ENCODE data around the gene KIAA1328. TPM values are rescaled to one million over a fixed set of nuclear protein-coding genes. Genes with fewer than 3 reads are reported as not detected.
"Not testable (repeated sequence)": the region's sequence is repeated elsewhere in the genome, so short reads cannot be mapped to it uniquely, and the experiment has no call there.

The KIAA1328 gene
- total RNA-seq, 4 donors from 2014 or later: 3.4 to 8.3 (median 6.6) TPM

DNA sequence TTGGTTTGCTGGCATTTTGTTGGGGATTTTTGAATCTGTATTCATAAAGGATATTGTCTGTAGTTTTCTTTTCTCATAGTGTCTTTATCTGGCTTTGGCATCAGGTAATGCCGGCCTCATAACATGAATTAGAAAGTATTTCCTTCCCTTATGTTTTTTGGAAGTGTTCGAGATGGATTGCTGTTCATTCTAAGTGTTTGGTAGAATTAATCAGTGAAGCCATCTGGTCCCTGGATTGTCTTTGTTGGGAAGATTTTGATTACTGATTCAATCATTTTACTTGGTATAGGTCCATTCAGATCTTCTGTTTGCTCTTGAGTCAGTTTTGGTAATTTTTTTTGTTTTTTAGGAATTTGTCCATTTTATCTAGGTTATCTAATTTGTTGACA, 22.3 kb downstream of the KIAA1328 start:
- in situ Hi-C loops (cut with MboI; ENCODE audit: low sequenced_read_pairs in 4 of 4): no loop called here
- H3K36me3 ChIP-seq: no peaks in the 10 kb centered on the region

DNA sequence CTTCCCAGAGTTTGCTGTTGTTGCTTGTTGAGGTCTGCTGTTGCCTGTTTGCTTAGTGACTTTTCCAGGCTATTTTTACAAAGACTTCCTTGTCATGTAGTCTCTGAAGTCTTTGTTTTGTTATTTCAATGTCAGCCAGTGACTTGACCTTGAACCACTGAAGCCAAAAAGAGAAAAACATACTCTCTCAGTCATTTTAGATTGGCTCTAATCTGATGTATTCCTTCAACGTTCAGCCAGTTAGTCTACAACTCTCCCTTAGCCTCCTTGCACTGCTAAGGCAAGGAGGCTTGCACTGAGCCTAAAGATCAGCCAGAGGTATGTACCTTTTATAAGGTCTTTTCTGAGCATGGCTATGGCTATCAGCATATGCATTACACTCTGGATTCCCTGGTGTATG, 27.9 kb downstream of the KIAA1328 start:
- H3K36me3 ChIP-seq: no peaks in the 10 kb centered on the region
- TF ChIP-seq POLR2A (IDR thresholded peaks at IDR 0.05): no peak
- TF ChIP-seq, protein P1, sequence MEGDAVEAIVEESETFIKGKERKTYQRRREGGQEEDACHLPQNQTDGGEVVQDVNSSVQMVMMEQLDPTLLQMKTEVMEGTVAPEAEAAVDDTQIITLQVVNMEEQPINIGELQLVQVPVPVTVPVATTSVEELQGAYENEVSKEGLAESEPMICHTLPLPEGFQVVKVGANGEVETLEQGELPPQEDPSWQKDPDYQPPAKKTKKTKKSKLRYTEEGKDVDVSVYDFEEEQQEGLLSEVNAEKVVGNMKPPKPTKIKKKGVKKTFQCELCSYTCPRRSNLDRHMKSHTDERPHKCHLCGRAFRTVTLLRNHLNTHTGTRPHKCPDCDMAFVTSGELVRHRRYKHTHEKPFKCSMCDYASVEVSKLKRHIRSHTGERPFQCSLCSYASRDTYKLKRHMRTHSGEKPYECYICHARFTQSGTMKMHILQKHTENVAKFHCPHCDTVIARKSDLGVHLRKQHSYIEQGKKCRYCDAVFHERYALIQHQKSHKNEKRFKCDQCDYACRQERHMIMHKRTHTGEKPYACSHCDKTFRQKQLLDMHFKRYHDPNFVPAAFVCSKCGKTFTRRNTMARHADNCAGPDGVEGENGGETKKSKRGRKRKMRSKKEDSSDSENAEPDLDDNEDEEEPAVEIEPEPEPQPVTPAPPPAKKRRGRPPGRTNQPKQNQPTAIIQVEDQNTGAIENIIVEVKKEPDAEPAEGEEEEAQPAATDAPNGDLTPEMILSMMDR (IDR thresholded peaks at IDR 0.05 in 4 of 5, conservative IDR thresholded peaks at IDR 0.05 in 1 of 5): no peak
- H3K27ac ChIP-seq: no peak overlapping the region
- in situ Hi-C loops (cut with MboI; ENCODE audit: low sequenced_read_pairs in 4 of 4) (no loop called here), intact Hi-C loops (cut with DNase I; ENCODE audit: low total_unique reads) (no loop called here)
- H3K4me3 ChIP-seq: no peak overlapping the region
- no peaks in the 10 kb centered on the region for H3K27me3 ChIP-seq
- ATAC-seq (no peak), DNase-seq (no peak)
- no peaks in the 10 kb centered on the region for H3K9me3 ChIP-seq
- H3K4me1 ChIP-seq: peaks cover 0 to 10% of the 10 kb centered on the region in 2 donors

More for the DNA sequence above, 22.3 kb downstream of the KIAA1328 start:
- Histone ChIP-seq H3K4me3 (no peak overlapping the region), H3K27me3 (no peaks in the 10 kb centered on the region), H3K9me3 (no peaks in the 10 kb centered on the region), H3K27ac (no peak overlapping the region), H3K4me1 (no peaks in the 10 kb centered on the region)
- intact Hi-C loops (cut with DNase I; ENCODE audit: low total_unique reads): no loop called here
- TF ChIP-seq POLR2A (IDR thresholded peaks at IDR 0.05): no peak
- TF ChIP-seq, protein P1 (IDR thresholded peaks at IDR 0.05 in 4 of 5, conservative IDR thresholded peaks at IDR 0.05 in 1 of 5): no peak
- no peak for ATAC-seq
- DNase-seq: no peak

DNA sequence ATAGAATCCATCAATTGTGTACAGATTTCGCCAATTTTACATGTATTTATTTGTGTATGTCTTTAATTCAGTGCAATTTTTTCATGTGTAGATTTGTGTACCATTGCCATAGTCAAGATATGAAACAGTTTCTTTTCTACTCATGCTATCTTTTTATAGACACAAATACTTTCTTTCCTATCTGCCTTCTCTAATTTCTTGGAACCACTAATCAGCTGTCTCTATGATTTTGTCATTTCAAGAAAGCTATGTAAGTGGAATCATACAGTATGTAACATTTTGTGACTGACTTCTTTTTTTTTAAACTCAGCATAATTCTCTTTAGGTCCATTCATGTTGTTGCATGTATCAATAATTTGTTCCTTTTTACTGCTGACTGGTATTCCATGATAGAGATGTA, 33.3 kb downstream of the KIAA1328 start:
- Histone ChIP-seq H3K27ac (no peak overlapping the region), H3K27me3 (no peaks in the 10 kb centered on the region), H3K9me3 (no peaks in the 10 kb centered on the region), H3K36me3 (no peaks in the 10 kb centered on the region), H3K4me3 (no peak overlapping the region), H3K4me1 (peaks cover 0 to 3% of the 10 kb centered on the region in 2 donors)
- in situ Hi-C loops (cut with MboI; ENCODE audit: low sequenced_read_pairs in 4 of 4): no loop called here
- no peak for TF ChIP-seq POLR2A (IDR thresholded peaks at IDR 0.05)
- ATAC-seq (no peak), DNase-seq (no peak)
- intact Hi-C loops (cut with DNase I; ENCODE audit: low total_unique reads): no loop called here

DNA sequence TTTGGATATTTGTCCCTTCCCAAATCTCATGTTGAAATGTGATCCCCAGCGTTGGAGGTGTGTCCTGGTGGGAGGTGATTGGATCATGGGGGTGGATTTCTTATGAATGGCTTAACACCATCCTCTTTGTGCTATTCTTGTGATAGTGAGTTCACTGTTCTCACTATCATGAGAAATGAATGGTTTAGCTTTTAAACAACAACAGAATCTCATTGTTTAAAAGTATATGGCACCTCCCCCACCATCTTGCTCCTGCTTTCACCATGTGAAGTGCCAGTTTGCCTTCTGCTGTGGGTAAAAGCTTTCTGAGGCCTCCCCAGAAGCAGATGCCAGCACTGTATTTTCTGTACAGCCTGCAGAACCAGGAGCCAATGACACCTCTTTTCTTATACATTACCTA, 38.1 kb downstream of the KIAA1328 start:
- Histone ChIP-seq H3K4me3 (no peak overlapping the region), H3K27ac (no peak overlapping the region), H3K9me3 (no peaks in the 10 kb centered on the region), H3K36me3 (no peaks in the 10 kb centered on the region), H3K4me1 (no peaks in the 10 kb centered on the region), H3K27me3 (no peaks in the 10 kb centered on the region)
- intact Hi-C loops (cut with DNase I; ENCODE audit: low total_unique reads): no loop called here
- in situ Hi-C loops (cut with MboI; ENCODE audit: low sequenced_read_pairs in 4 of 4): no loop called here
- ATAC-seq (no peak), DNase-seq (no peak)
- no peak for TF ChIP-seq POLR2A (IDR thresholded peaks at IDR 0.05)
- TF ChIP-seq, protein P1 (IDR thresholded peaks at IDR 0.05 in 4 of 5, conservative IDR thresholded peaks at IDR 0.05 in 1 of 5): no peak

DNA sequence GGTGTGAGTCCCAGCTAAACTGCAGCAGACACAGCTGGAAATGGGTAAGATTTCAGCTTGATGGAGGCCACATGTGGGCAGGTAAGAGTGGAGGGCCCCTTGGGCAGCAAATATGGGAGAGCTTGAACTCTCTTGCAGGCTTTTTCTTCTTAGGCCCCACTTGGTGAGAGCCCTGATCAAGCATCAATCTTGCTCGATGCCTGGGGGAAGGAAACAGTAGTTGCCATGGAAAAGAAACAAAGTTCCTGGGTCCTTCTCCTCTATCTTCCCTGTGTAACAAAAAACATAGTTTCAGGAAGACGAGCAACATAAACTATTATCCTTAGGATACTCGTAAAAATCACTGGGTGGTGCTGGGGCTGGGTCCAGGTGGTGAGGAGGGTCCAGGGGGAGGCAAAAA, 42.9 kb downstream of the KIAA1328 start:
- Histone ChIP-seq H3K9me3 (peaks cover 0 to 6% (median 0%) of the 10 kb centered on the region in 3 donors), H3K36me3 (no peaks in the 10 kb centered on the region), H3K4me3 (no peak overlapping the region), H3K4me1 (no peaks in the 10 kb centered on the region), H3K27ac (no peak overlapping the region), H3K27me3 (no peaks in the 10 kb centered on the region)
- TF ChIP-seq POLR2A (IDR thresholded peaks at IDR 0.05): no peak
- in situ Hi-C loops (cut with MboI; ENCODE audit: low sequenced_read_pairs in 4 of 4) (no loop called here), intact Hi-C loops (cut with DNase I; ENCODE audit: low total_unique reads) (loop anchor here (10.0 kb wide), 1 partner anchor 63 kb away; no protein-coding TSS in a partner anchor)
- DNase-seq: no peak
- ATAC-seq: no peak

DNA sequence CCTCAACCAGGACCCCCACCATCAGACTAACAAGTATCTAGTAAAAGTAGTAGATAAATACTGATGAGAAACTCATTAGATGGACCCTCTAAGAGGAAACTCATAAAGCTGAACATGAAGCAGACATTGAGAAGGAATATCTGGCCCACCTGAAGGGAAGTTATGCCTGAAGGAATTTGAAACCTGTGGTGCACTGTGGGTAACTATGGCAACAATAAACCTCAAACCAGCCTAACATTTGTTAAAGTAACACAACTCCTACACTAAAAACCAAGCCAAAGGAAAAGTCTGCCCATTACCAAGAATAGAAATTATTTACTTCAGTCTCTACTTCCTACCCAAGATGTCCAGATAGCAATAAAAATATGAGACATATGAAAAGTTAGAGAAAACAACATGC, 43.4 kb downstream of the KIAA1328 start:
- no peak for ATAC-seq
- intact Hi-C loops (cut with DNase I; ENCODE audit: low total_unique reads): loop anchor here (10.0 kb wide), 1 partner anchor 62 kb away; no protein-coding TSS in a partner anchor
- no peak for DNase-seq

DNA sequence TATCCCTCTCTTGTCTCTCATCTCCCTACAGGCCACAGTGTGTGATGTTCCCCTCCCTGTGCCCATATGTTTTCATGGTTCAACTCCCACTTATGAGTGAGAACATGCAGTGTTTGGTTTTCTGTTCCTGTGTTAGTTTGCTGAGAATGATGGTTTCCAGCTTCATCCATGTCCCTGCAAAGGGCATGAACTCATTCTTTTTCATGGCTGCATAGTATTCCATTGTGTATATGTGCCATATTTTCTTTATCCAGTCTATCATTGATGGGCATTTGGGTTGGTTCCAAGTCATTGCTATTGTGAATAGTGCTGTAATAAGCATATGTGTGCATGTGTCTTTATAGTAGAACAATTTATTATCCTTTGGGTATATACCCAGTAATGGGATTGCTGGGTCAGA, 44.9 kb downstream of the KIAA1328 start:
- H3K27me3 ChIP-seq; DNase-seq; ATAC-seq; in situ Hi-C loops (cut with MboI; ENCODE audit: low sequenced_read_pairs in 4 of 4); H3K36me3 ChIP-seq; H3K4me3 ChIP-seq; H3K9me3 ChIP-seq; H3K27ac ChIP-seq; H3K4me1 ChIP-seq: not testable (repeated sequence)
- intact Hi-C loops (cut with DNase I; ENCODE audit: low total_unique reads): loop anchor here (10.0 kb wide), 1 partner anchor 61 kb away; no protein-coding TSS in a partner anchor

More for the DNA sequence above, 43.4 kb downstream of the KIAA1328 start:
- TF ChIP-seq POLR2A (IDR thresholded peaks at IDR 0.05): no peak
- TF ChIP-seq, protein P1 (IDR thresholded peaks at IDR 0.05 in 4 of 5, conservative IDR thresholded peaks at IDR 0.05 in 1 of 5): no peak
- Histone ChIP-seq H3K4me1 (no peaks in the 10 kb centered on the region), H3K9me3 (peaks cover 0 to 6% (median 0%) of the 10 kb centered on the region in 3 donors), H3K4me3 (no peak overlapping the region), H3K36me3 (no peaks in the 10 kb centered on the region), H3K27me3 (no peaks in the 10 kb centered on the region), H3K27ac (no peak overlapping the region)
- in situ Hi-C loops (cut with MboI; ENCODE audit: low sequenced_read_pairs in 4 of 4): no loop called here

DNA sequence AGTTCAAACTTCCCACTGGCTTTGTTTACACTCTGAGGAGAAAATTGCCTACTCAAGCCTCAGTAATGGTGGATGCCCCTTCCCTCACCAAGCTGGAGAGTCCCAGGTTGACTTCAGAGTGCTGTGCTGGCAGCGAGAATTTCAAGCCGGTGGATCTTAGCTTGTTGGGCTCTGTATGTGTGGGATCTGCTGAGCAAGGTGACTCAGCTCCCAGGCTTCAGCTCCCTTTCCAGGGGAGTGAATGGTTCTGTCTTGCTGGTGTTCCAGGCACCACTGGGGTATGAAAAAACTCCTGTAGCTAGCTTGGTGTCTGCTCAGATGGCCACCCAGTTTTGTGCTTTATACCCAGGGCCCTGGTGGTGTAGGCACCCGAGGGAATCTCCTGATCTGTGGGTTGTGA, 50.9 kb downstream of the KIAA1328 start:
- not testable (repeated sequence) for ATAC-seq, H3K9me3 ChIP-seq
- intact Hi-C loops (cut with DNase I; ENCODE audit: low total_unique reads): loop anchor here (10.0 kb wide), 1 partner anchor 55 kb away; no protein-coding TSS in a partner anchor

More for the DNA sequence above, 50.9 kb downstream of the KIAA1328 start:
- in situ Hi-C loops (cut with MboI; ENCODE audit: low sequenced_read_pairs in 4 of 4); DNase-seq; H3K27me3 ChIP-seq; H3K4me1 ChIP-seq; H3K36me3 ChIP-seq; H3K27ac ChIP-seq; H3K4me3 ChIP-seq: not testable (repeated sequence)
